Retinal pigment epithelial cell (primary cell): ENCODE measurements around the gene PPT2.

Source experiments
- DNase-seq: peaks from one replicate; pipeline ENCODE4 v3.0.0-alpha.2; 2010; ENCODE audit warnings: low read depth
- H3K4me3 ChIP-seq: 2 replicates; pipeline ENCODE4 v1.5.1; 2011; ENCODE audit warnings: mild to moderate bottlenecking, low read length, control low read depth, moderate library complexity
- TF ChIP-seq, protein P1 (sequence below): conservative IDR thresholded peaks from 2 replicates; pipeline ENCODE4 v1.5.1; 2011; ENCODE audit warnings: low read depth, low read length, control low read depth, inconsistent platforms

Gene PPT2

DNA sequence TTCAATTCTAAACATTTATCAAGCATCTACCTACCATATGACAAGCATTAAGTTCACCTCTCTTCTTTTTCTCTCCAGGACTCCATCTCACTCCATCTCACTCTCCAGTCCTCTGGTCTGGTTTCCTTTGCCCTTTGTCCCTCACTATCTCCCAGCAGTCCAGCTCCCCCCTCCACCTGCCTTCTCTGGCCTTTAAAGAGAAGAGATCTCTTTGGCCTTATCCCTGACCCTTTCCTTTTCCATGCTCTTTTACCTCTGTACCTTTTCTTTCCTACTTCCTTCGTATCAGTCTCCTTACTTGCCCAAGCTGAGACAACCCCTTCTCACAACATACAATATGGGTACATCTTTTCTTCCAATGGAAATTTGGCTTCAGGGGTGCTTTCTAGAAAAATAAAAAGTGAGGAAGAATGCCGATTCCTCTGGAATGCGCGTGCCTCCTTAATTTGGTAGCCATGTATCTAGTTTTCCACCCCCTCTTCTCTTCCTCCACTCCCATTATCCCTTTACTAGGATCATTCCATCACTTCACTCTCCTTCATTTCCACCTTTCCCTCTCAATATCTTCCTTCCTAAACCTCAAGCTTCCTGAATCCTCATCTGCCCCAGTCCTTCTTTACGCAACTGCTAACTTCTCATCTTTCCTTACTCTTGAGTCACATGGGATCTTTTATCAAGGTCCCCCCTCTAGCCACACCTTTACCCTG is 22.7 kb downstream of the PPT2 start:
- TF ChIP-seq, protein P1, sequence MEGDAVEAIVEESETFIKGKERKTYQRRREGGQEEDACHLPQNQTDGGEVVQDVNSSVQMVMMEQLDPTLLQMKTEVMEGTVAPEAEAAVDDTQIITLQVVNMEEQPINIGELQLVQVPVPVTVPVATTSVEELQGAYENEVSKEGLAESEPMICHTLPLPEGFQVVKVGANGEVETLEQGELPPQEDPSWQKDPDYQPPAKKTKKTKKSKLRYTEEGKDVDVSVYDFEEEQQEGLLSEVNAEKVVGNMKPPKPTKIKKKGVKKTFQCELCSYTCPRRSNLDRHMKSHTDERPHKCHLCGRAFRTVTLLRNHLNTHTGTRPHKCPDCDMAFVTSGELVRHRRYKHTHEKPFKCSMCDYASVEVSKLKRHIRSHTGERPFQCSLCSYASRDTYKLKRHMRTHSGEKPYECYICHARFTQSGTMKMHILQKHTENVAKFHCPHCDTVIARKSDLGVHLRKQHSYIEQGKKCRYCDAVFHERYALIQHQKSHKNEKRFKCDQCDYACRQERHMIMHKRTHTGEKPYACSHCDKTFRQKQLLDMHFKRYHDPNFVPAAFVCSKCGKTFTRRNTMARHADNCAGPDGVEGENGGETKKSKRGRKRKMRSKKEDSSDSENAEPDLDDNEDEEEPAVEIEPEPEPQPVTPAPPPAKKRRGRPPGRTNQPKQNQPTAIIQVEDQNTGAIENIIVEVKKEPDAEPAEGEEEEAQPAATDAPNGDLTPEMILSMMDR: no peak
- H3K4me3 ChIP-seq: peak overlapping the region; percentile 95
- DNase-seq: no peak

DNA sequence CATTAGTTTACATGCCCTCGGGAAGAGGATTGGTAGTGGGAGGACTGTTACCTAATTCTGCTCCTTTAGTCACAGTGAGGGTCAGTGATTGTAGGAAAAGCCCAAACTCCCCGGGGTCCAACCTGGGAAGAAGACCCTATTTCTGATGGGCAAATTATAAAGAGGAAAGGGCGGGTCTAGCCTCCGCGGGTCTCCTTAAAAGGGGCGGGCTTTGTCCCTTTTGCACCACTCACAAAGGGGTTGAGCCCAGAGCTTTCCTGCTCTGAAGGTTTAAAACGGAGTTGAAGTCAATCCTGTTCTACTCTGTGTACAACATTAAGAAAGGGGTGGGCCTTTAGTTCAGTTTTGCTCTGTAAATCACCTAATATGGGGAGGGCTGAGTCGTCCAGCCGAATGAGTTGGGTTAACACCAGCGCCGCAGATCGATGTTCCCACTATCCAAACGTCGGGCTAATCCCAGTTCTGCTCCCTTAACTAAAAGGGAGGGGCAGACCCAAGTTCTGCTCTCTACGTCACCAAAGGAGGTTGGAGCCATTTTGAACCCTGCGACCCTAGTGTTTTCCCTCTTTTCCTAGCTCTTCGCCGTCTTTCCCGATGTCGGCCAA is 23.3 kb downstream of the PPT2 start:
- peak overlapping the region; percentile 95 for H3K4me3 ChIP-seq
- TF ChIP-seq, protein P1: no peak
- no peak for DNase-seq

DNA sequence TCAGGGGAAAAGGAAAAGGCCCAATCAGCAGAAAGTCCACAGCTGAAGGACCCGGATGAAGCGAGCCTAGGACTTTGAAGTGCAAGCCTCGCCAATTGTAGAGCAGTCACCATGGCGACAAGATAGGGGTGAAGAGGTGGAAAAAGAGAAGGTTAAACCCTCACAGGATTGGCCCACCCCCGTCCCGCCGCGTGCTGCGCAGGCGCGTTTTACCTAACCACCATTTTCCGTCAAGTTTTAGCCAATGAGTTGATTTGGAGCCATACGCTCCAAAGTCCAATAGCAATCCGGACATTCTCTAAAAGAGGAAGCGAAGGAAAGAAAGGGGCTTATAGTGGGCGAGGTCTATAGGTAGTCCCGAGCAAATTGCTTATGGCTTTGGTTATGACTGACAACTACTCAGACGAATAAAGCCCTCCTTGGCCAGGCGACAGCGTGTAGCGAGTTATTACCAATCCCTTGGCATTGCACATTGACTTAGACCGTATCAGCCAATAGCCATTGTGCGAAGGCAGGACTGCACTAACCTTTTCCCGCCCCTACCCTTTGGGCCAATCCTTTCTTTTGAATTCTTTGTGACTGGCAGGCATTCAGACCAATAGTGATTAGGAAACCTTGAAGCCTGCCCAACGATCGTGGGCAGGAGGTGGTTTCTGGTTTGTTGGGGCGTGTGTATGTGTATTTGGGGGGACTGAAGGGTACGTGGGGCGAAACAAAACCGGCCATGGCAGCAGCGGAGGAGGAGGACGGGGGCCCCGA is 24.0 kb downstream of the PPT2 start, which contains the start of gene RNF5:
Gene RNF5, plus strand, starts transcription at position 618 of the 759 bp plus-strand sequence. Its CDS starts 107 bp downstream, at position 725.
- TF ChIP-seq, protein P1: no peak
- H3K4me3 ChIP-seq: peak within 1 kb of the TSS; percentile 95
- peak; percentile 100 for DNase-seq

DNA sequence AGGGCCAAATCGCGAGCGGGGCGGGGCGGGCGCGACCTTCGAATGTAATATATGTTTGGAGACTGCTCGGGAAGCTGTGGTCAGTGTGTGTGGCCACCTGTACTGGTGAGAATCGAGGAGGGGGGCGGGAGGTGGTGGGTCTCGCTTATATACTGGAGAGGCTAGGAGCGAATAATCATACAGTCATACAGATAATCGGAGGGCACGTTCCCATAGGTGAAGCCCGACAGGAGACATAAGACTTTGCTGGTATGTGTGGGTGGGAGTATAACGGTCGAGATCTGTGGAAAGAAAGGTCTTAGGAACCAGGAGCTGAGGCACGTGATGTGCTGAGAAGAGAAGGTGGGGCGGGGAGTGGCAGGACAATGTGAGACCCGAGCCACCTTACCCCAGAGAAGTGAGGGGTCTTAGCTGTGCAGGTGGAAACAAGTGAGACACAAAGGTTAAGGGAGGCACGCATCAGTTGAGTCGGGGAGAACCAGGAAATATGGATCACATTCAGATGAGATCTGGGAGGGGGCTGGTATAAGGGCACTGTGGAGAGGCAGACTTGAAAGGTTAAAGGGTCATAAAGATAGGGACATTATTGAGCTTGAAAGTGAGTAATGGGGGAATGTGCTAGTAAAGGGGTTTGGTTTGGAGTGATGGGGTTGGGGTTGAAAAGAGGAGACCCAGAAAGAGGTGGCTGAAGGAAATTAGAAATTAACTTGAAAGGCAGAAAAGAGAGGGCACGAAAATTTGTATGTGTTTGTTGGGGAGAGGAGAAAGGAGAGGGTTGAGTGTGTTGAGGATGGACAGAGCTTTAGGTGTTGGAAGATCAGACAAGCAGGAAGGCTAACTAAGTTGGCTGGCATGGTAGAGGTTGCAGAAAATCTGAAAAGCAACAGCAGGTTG is 24.9 kb downstream of the PPT2 start:
- TF ChIP-seq, protein P1: no peak

DNA sequence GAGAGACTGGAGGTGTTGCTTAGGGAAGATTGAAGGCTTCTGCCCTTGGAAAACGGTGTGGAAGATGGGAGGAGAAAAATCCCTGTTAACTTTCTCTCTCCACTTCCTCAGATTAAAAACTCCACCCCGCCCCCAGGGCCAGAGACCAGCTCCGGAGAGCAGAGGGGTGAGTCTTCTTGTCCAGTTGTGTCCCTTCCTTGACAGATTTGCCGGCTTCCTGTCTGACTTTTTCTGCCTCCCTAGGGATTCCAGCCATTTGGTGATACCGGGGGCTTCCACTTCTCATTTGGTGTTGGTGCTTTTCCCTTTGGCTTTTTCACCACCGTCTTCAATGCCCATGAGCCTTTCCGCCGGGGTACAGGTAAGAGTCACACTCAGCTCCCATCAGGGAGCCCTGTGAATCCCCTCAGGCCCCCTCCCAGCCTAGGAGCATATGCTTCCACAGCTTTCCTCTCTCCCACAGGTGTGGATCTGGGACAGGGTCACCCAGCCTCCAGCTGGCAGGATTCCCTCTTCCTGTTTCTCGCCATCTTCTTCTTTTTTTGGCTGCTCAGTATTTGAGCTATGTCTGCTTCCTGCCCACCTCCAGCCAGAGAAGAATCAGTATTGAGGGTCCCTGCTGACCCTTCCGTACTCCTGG is 25.9 kb downstream of the PPT2 start:
- DNase-seq: no peak
- no peak overlapping the region for H3K4me3 ChIP-seq
- TF ChIP-seq, protein P1: no peak

More for the DNA sequence above, 24.9 kb downstream of the PPT2 start:
- H3K4me3 ChIP-seq: peak overlapping the region; percentile 95
- DNase-seq: no peak

DNA sequence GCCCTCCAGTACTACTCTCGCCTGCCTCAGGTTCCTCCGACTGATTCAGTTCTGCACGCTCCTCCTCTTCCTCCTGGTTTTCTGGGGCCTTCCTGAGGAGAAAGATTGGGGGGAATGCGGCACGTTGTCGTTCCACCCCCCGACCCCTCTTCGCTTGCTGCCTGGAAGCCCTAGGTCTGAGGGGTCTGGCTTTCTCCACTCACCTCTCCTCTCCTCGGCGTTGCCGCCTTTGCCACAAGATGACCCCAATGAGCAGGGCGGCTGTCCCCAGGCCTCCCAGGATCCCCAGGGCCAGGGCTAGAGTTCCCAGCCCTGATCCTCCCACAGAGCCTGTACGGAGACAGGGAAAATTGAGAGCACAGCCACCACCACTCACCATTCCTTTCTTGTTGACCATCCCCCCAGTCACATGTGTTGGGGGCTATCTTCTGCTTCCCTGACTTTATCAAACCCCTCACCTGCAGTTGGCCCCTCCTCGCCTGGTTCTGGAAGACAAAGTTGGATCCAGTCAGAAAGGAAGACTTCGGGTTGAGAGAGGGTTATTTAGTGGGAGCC is 27.3 kb downstream of the PPT2 start:
- TF ChIP-seq, protein P1: no peak
- H3K4me3 ChIP-seq: no peak overlapping the region
- DNase-seq: no peak
